OCI-LY3 (cell line): ENCODE data around the gene CBY2.
"Not testable (repeated sequence)": the region's sequence is repeated elsewhere in the genome, so short reads cannot be mapped to it uniquely, and the experiment has no call there.

Experiments used
- EZH2phosphoT487 ChIP-seq: fragments of 200-600 bp; shearing (Covaris generic); IDR thresholded peaks from 2 replicates; pipeline ENCODE4 v1.6.1; 2018; ENCODE audit warnings: antibody characterized with exemption, mixed run types, low read depth
- TF ChIP-seq, protein P1 (sequence below): fragments of 200-600, 300-600 bp; sonication (generic); IDR thresholded peaks from 2 replicates; pipeline ENCODE4 v1.5.1; 2014; ENCODE audit warnings: antibody characterized with exemption, low read length, low read depth

DNA sequence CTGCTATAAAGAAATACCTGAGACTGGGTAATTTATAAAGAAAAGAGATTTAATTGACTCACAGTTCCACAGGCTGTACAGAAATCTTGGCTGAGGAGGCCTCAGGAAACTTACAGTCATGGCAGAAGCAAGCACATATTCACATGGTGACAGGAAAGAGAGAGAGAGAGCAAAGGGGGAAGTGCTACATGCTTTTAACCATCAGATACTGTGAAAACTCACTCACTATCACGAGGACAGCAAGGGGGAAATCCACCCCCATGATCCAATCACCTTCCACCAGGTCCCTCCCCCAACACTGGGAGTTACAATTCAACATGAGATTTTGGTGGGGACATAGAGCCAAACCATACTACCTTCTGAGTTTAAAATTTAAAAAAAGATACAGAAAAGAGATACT, 41.7 kb upstream of the CBY2 start:
- TF ChIP-seq, protein P1, sequence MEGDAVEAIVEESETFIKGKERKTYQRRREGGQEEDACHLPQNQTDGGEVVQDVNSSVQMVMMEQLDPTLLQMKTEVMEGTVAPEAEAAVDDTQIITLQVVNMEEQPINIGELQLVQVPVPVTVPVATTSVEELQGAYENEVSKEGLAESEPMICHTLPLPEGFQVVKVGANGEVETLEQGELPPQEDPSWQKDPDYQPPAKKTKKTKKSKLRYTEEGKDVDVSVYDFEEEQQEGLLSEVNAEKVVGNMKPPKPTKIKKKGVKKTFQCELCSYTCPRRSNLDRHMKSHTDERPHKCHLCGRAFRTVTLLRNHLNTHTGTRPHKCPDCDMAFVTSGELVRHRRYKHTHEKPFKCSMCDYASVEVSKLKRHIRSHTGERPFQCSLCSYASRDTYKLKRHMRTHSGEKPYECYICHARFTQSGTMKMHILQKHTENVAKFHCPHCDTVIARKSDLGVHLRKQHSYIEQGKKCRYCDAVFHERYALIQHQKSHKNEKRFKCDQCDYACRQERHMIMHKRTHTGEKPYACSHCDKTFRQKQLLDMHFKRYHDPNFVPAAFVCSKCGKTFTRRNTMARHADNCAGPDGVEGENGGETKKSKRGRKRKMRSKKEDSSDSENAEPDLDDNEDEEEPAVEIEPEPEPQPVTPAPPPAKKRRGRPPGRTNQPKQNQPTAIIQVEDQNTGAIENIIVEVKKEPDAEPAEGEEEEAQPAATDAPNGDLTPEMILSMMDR: not testable (repeated sequence)
- not testable (repeated sequence) for TF ChIP-seq EZH2phosphoT487
